HEK293 (cell line): ENCODE results near the gene MTHFD1L.

Experiments
- ZNF558 ChIP-seq: fragments of 450-650 bp; formaldehyde crosslinking; IDR thresholded peaks from 2 replicates; pipeline ENCODE4 v1.5.1; 2016; ENCODE audit warnings: missing biosample characterization, missing genetic modification characterization
- TF ChIP-seq, protein P1 (sequence below): fragments of 450-650 bp; formaldehyde crosslinking; IDR thresholded peaks from 2 replicates; pipeline ENCODE4 v1.5.1; 2016; ENCODE audit warnings: missing biosample characterization, missing genetic modification characterization
- TF ChIP-seq, protein P2 (sequence below): fragments of 450-650 bp; formaldehyde crosslinking; IDR thresholded peaks from 2 replicates; pipeline ENCODE4 v1.5.1; 2016; ENCODE audit warnings: missing biosample characterization, missing genetic modification characterization

DNA sequence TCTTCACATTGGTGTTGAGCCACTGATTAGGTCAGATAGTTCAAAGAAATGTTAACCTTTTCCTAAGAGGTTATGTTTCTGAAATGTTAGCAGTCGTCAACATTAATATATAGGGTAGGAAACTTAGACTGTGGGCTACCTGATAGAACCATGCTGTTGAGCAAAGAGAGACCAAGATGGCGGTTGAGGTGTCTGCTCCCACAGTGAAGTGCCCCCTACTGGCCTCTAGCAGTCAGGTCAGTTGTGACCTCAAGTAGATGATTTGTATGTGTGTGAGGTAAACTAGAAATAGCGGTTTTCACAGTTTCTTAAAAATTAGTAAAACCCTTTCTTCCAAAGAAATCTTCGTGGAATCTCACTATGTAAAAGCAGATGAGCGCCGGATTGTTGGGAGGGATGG, 40.3 kb downstream of the MTHFD1L start:
- no peak for TF ChIP-seq ZNF558 (tag by site-specific recombination)
- TF ChIP-seq, protein P1, sequence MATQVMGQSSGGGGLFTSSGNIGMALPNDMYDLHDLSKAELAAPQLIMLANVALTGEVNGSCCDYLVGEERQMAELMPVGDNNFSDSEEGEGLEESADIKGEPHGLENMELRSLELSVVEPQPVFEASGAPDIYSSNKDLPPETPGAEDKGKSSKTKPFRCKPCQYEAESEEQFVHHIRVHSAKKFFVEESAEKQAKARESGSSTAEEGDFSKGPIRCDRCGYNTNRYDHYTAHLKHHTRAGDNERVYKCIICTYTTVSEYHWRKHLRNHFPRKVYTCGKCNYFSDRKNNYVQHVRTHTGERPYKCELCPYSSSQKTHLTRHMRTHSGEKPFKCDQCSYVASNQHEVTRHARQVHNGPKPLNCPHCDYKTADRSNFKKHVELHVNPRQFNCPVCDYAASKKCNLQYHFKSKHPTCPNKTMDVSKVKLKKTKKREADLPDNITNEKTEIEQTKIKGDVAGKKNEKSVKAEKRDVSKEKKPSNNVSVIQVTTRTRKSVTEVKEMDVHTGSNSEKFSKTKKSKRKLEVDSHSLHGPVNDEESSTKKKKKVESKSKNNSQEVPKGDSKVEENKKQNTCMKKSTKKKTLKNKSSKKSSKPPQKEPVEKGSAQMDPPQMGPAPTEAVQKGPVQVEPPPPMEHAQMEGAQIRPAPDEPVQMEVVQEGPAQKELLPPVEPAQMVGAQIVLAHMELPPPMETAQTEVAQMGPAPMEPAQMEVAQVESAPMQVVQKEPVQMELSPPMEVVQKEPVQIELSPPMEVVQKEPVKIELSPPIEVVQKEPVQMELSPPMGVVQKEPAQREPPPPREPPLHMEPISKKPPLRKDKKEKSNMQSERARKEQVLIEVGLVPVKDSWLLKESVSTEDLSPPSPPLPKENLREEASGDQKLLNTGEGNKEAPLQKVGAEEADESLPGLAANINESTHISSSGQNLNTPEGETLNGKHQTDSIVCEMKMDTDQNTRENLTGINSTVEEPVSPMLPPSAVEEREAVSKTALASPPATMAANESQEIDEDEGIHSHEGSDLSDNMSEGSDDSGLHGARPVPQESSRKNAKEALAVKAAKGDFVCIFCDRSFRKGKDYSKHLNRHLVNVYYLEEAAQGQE: no peak
- TF ChIP-seq, protein P2, sequence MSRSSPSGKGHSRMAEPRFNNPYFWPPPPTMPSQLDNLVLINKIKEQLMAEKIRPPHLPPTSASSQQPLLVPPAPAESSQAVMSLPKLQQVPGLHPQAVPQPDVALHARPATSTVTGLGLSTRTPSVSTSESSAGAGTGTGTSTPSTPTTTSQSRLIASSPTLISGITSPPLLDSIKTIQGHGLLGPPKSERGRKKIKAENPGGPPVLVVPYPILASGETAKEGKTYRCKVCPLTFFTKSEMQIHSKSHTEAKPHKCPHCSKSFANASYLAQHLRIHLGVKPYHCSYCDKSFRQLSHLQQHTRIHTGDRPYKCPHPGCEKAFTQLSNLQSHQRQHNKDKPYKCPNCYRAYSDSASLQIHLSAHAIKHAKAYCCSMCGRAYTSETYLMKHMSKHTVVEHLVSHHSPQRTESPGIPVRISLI: no peak
